Colonic mucosa (tissue), 4 donors: ENCODE results near the gene MAEL. TPM values are rescaled to one million over a fixed set of nuclear protein-coding genes. Genes with fewer than 3 reads are reported as not detected.

Experiments
- DNase-seq: peaks from one replicate; pipeline ENCODE4 v3.0.0-alpha.2; 2020
- H3K27ac ChIP-seq: fragments of 200-600 bp; one replicate; pipeline ENCODE4 v1.8.0; 2021
- H3K27me3 ChIP-seq: fragments of 200-600 bp; one replicate; pipeline ENCODE4 v1.8.0; 2021
- H3K36me3 ChIP-seq: fragments of 200-600 bp; one replicate; pipeline ENCODE4 v1.8.0; 2021
- H3K4me1 ChIP-seq: fragments of 200-600 bp; one replicate; pipeline ENCODE4 v1.8.0; 2021; ENCODE audit warnings: mild to moderate bottlenecking
- H3K4me3 ChIP-seq: fragments of 200-600 bp; one replicate; pipeline ENCODE4 v1.8.0; 2021
- H3K9ac ChIP-seq, 2 donors: one replicate each; pipeline ENCODE4 v1.7.0; 2013; ENCODE audit warnings: control low read depth in 2 of 2, low read depth in 2 of 2, low read length in 2 of 2
- H3K9me3 ChIP-seq: fragments of 200-600 bp; one replicate; pipeline ENCODE4 v1.8.0; 2021
- intact Hi-C: fragments of 100-400 bp; cut with DNase I; formaldehyde crosslinking; loops from one replicate; pipeline ENCODE4 v1.14.1; 2022
- total RNA-seq, 2 donors: library from RNA; stranded (reverse); fragmentation: NEBNext Ultra II Directional in 1 of 2; extraction: Animal tissue kit (Norgen Biotek cat#: 25700) in 1 of 2; gene quantifications; one replicate each; pipeline ENCODE4 v1.2.1, GENCODE V29; 2021
- TF ChIP-seq, protein P1 (sequence below): fragments of 200-600 bp; IDR thresholded peaks from one replicate; pipeline ENCODE4 v1.8.0; 2022; ENCODE audit warnings: antibody characterized with exemption, mild to moderate bottlenecking
- donor health status: healthy.
- donor health status: DM: no; HTN: no; CAD: no.
- donor health status: DM: no; HTN: no; CAD: no.

The MAEL gene
- total RNA-seq, 2 donors from 2014 or later = not detected

DNA sequence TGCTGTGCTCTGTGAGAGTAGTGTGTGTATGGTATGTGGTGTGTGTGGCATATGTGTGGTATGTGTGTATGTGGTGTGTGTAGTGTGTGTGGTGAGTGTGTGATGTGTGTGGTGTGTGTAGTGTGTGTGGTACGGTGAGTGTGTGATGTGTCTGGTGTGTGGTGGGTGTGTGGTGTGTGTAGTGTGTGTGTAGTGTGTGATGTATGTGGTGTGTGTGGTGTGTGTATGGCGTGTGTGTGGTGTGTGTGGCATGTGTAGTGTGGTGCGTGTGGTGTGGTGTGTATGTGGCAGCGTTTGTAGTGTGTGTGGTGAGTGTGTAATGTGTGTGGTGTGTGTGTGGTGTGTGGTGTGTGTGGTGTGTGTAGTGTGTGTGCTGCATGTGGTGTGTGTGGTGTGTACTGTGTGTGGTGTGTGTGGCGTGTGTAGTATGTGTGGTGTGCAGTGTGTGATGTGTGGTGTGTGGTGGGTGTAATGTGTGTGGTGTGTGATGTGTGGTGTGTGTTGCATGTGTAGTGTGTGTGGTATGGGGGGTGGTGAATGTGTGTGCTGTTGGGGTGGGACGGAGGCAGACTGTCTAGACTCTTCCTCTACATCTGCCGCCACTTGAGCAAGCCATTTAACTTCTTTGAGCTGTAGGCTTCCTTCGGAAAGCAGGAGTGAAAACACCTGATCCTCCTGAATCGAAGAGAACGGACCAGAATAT is 67.6 kb downstream of the MAEL start:
- Histone ChIP-seq H3K27ac (no peak overlapping the region), H3K27me3 (no peaks in the 10 kb centered on the region), H3K9me3 (no peaks in the 10 kb centered on the region), H3K36me3 (peaks cover 14% of the 10 kb centered on the region), H3K9ac (no peak overlapping the region), H3K4me3 (no peak overlapping the region), H3K4me1 (no peaks in the 10 kb centered on the region)
- TF ChIP-seq, protein P1, sequence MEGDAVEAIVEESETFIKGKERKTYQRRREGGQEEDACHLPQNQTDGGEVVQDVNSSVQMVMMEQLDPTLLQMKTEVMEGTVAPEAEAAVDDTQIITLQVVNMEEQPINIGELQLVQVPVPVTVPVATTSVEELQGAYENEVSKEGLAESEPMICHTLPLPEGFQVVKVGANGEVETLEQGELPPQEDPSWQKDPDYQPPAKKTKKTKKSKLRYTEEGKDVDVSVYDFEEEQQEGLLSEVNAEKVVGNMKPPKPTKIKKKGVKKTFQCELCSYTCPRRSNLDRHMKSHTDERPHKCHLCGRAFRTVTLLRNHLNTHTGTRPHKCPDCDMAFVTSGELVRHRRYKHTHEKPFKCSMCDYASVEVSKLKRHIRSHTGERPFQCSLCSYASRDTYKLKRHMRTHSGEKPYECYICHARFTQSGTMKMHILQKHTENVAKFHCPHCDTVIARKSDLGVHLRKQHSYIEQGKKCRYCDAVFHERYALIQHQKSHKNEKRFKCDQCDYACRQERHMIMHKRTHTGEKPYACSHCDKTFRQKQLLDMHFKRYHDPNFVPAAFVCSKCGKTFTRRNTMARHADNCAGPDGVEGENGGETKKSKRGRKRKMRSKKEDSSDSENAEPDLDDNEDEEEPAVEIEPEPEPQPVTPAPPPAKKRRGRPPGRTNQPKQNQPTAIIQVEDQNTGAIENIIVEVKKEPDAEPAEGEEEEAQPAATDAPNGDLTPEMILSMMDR = no peak
- intact Hi-C loops = loop anchor here (5.0 kb wide), 2 partner anchors 144 to 174 kb away; no protein-coding TSS in a partner anchor
- DNase-seq = no peak

DNA sequence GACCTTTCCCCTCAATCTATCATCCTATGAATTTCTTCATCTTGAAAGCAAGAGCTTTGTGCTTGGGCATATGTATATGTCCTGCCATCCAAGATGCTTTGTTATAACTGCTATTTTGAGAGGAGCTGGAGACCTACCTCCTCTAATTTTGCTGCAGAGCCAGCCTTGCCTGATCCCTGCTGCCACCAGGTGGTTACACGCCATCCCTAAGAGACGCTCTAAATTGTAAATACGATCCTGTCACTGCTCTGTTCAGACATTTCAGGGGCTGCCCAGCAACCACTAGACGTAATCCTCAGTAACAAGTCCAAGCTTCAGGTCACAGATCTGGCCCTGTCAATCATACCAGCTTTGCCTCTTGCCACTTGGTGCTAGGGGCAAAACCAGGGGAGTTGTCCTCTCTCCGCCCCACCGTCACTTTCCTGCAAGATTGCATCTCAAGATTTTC is 68.2 kb downstream of the MAEL start:
- Histone ChIP-seq H3K9me3 (no peaks in the 10 kb centered on the region), H3K4me1 (no peaks in the 10 kb centered on the region), H3K36me3 (peaks cover 10% of the 10 kb centered on the region), H3K27ac (no peak overlapping the region), H3K9ac (no peak overlapping the region), H3K27me3 (no peaks in the 10 kb centered on the region), H3K4me3 (no peak overlapping the region)
- intact Hi-C loops = loop anchor here (5.0 kb wide), 2 partner anchors 145 to 175 kb away; no protein-coding TSS in a partner anchor
- TF ChIP-seq, protein P1 = no peak
- DNase-seq = no peak

DNA sequence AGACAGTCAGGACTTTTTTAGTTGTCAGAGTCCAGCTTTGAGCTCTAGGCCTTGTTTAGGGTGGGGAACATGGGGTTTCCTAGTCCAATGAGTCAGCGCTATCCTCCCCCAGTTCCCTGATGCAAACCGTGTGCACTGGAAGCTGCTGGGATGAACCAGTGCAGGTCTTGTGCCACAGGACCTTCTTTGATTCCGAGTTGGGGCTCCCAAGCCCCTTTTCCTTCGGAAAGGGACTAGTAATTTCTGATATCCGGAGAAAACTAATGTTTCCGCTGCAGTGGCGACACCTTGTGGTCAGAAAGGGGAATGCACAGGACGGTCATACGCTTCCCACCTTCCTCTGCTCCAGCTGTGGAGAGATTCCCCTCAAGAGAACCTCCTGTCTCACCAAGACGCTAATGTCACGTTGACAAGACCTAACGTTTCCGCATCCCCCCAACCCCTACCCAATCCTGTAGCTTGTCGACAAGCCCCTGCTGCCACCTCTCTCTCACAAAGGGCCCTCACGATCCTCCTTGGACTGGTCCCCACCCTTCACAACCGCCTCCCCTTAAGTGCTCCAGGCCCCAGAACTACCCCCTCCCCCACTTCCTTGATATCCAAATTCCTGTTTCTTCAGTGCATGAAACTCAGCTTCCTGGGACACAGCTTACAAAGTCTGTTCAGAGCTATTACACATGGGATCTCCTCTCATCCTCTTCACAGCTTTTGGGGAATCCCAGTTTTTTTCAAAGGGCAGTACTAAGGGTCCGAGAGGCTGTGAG is 70.1 kb downstream of the MAEL start:
- Histone ChIP-seq H3K27ac (no peak overlapping the region), H3K9ac (no peak overlapping the region), H3K9me3 (no peaks in the 10 kb centered on the region), H3K36me3 (peaks cover 10% of the 10 kb centered on the region), H3K4me1 (no peaks in the 10 kb centered on the region), H3K4me3 (no peak overlapping the region), H3K27me3 (no peaks in the 10 kb centered on the region)
- DNase-seq = peak; percentile 78
- intact Hi-C loops = loop anchor here (5.0 kb wide), 2 partner anchors 147 to 177 kb away; no protein-coding TSS in a partner anchor
- TF ChIP-seq, protein P1 = peak; percentile 96

DNA sequence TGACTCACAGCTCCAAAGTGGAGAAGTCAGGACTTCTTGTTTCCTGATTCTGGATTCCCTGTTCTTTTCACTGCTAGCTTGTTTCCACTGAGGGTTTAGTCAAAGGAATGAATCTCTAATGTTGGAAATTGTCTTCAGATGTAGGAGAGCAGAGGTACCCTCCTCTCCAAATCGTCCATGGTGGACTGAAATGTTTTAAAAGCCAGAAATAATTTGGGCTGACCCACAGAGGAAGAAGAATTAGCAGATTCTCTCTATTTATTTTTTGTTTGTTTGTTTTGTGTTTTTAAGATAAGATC is 70.7 kb downstream of the MAEL start:
- intact Hi-C loops = loop anchor here (5.0 kb wide), 2 partner anchors 147 to 177 kb away; no protein-coding TSS in a partner anchor
- DNase-seq = no peak
- no peak overlapping the region for H3K9ac ChIP-seq
- no peaks in the 10 kb centered on the region for H3K9me3 ChIP-seq
- H3K4me1 ChIP-seq = no peaks in the 10 kb centered on the region
- no peak overlapping the region for H3K4me3 ChIP-seq
- no peak overlapping the region for H3K27ac ChIP-seq
- H3K27me3 ChIP-seq = no peaks in the 10 kb centered on the region
- TF ChIP-seq, protein P1 = no peak
- H3K36me3 ChIP-seq = peaks cover 6% of the 10 kb centered on the region

DNA sequence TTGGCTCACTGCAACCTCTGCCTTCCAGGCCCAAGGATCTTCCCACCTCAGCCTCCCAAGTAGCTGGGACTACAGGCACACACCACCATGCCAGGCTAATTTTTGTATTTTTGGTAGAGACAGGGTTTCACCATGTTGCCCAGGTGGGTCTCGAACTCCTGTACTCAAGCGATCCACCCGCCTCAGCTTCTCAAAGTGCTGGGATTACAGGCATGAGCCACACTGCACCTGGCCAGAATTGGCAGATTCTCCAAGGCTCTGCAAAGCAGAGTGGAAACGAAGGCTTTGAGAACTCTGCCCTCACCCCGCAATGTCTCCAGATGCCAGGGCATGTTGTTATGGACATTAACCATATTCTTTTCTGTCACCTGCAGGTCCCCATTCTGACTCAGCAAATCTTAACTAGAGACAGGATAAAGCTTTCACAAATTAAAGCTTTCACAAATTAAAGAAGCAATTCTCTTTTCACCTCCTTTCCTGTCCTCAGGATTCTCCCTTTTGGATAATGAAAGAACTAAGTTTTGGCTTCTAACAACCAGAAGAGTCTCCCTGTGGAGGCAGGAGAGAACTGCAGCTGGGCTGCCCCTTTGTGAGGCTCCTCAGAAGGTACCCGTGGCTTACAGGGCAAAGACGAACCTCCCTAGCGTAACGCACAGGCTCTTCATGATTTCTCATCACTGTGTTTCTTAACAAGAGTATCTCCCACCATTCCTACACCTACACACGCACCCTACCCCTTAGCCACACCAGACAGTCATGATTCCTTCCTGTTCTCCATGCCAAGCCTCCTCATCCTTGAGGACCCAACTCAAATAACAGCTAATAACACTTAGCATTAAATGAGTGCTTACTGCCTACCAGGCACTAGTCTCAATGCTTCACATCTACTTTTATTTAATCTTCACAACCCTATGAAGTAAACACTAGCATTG is 71.3 kb downstream of the MAEL start:
- DNase-seq = no peak
- Histone ChIP-seq H3K9ac (no peak overlapping the region), H3K27me3 (no peaks in the 10 kb centered on the region), H3K27ac (no peak overlapping the region), H3K9me3 (no peaks in the 10 kb centered on the region), H3K4me1 (no peaks in the 10 kb centered on the region), H3K4me3 (no peak overlapping the region), H3K36me3 (no peaks in the 10 kb centered on the region)
- intact Hi-C loops = no loop called here
- TF ChIP-seq, protein P1 = no peak
